WTC11 (cell line): ENCODE measurements around the gene PSKH1. TPM values are rescaled to one million over a fixed set of nuclear protein-coding genes. Genes with fewer than 3 reads are reported as not detected.

Experiments used
- ATAC-seq: fragments of 200-7000 bp; cut with Tn5 transposase; 2 replicates; pipeline ENCODE4 v1.10.0; 2021; ENCODE audit warnings: mild to moderate bottlenecking, moderate library complexity
- CTCF ChIA-PET: fragments of 300-600 bp; sonication (Branson Sonifier 250); formaldehyde crosslinking; loops from one replicate; lab custom pipeline; 2021; ENCODE audit warnings: antibody characterized with exemption; lab: Charles Lee
- POLR2A ChIA-PET: fragments of 350-600 bp; sonication (Branson Sonifier 250); formaldehyde crosslinking; loops from one replicate; lab custom pipeline; 2021; ENCODE audit warnings: antibody characterized with exemption; lab: Charles Lee
- DNase-seq: peaks from one replicate; pipeline ENCODE4 v3.0.0; 2021; ENCODE audit warnings: low spot score
- H3K27ac Mint-ChIP-seq: 2 replicates; pipeline ENCODE4 v1.8.0; 2021; ENCODE audit warnings: mixed read lengths
- H3K27me3 Mint-ChIP-seq: 2 replicates; pipeline ENCODE4 v1.8.0; 2021; ENCODE audit warnings: low read depth, mild to moderate bottlenecking, moderate library complexity, mixed read lengths
- H3K36me3 Mint-ChIP-seq: 2 replicates; pipeline ENCODE4 v1.8.0; 2021; ENCODE audit warnings: mixed read lengths
- H3K4me1 Mint-ChIP-seq: 2 replicates; pipeline ENCODE4 v1.8.0; 2022; ENCODE audit warnings: mixed read lengths
- H3K4me3 Mint-ChIP-seq: 2 replicates; pipeline ENCODE4 v1.8.0; 2021; ENCODE audit warnings: mild to moderate bottlenecking, moderate library complexity, mixed read lengths
- H3K9me3 Mint-ChIP-seq: 2 replicates; pipeline ENCODE4 v1.8.0; 2021; ENCODE audit warnings: mixed read lengths
- ATF1 ChIP-seq: sonication (generic); formaldehyde crosslinking; IDR thresholded peaks from 2 replicates; pipeline ENCODE4 v1.8.1; 2023; ENCODE audit warnings: mild to moderate bottlenecking, moderate library complexity, missing genetic modification reagents
- EMX1 ChIP-seq: fragments of 250-450 bp; sonication (Bioruptor Pico); IDR thresholded peaks from 2 replicates; pipeline ENCODE4 v1.8.0; 2021; ENCODE audit warnings: mild to moderate bottlenecking
- ETV6 ChIP-seq: sonication (generic); formaldehyde crosslinking; IDR thresholded peaks from 2 replicates; pipeline ENCODE4 v1.8.1; 2022; ENCODE audit warnings: mild to moderate bottlenecking, missing genetic modification reagents
- FOXJ3 ChIP-seq: sonication (generic); formaldehyde crosslinking; IDR thresholded peaks from 2 replicates; pipeline ENCODE4 v1.9.0; 2021; ENCODE audit warnings: missing genetic modification reagents, mild to moderate bottlenecking, borderline replicate concordance
- FOXP4 ChIP-seq: sonication (generic); formaldehyde crosslinking; IDR thresholded peaks from 2 replicates; pipeline ENCODE4 v1.8.0; 2022; ENCODE audit warnings: mild to moderate bottlenecking, missing genetic modification reagents
- IRF1 ChIP-seq: sonication (generic); formaldehyde crosslinking; IDR thresholded peaks from 2 replicates; pipeline ENCODE4 v1.8.0; 2023; ENCODE audit warnings: missing genetic modification reagents
- JAZF1 ChIP-seq: fragments of 250-450 bp; sonication (Bioruptor Pico); IDR thresholded peaks from 2 replicates; pipeline ENCODE4 v1.9.0; 2021; ENCODE audit warnings: moderate library complexity, mild to moderate bottlenecking, inconsistent platforms
- MAX ChIP-seq: sonication (generic); formaldehyde crosslinking; IDR thresholded peaks from 2 replicates; pipeline ENCODE4 v1.8.0; 2022; ENCODE audit warnings: mild to moderate bottlenecking, missing genetic modification reagents
- NR3C1 ChIP-seq: sonication (generic); formaldehyde crosslinking; conservative IDR thresholded peaks from 2 replicates; pipeline ENCODE4 v1.8.1; 2023; ENCODE audit warnings: low read depth, mild to moderate bottlenecking, missing genetic modification reagents
- PRDM15 ChIP-seq: sonication (generic); formaldehyde crosslinking; IDR thresholded peaks from 2 replicates; pipeline ENCODE4 v1.8.0; 2022; ENCODE audit warnings: missing genetic modification reagents
- RELA ChIP-seq: sonication (generic); formaldehyde crosslinking; IDR thresholded peaks from 2 replicates; pipeline ENCODE4 v1.8.1; 2022; ENCODE audit warnings: missing genetic modification reagents, mild to moderate bottlenecking, borderline replicate concordance
- RORB ChIP-seq: fragments of 250-450 bp; sonication (Bioruptor Pico); IDR thresholded peaks from 2 replicates; pipeline ENCODE4 v1.9.0; 2021; ENCODE audit warnings: mild to moderate bottlenecking
- SOX15 ChIP-seq: fragments of 250-450 bp; sonication (Bioruptor Pico); IDR thresholded peaks from 2 replicates; pipeline ENCODE4 v1.9.0; 2021; ENCODE audit warnings: mild to moderate bottlenecking
- TCF7 ChIP-seq: sonication (generic); formaldehyde crosslinking; IDR thresholded peaks from 2 replicates; pipeline ENCODE4 v1.8.0; 2022; ENCODE audit warnings: mild to moderate bottlenecking, low read depth, missing genetic modification reagents, moderate library complexity
- ZNF219 ChIP-seq: sonication (generic); formaldehyde crosslinking; IDR thresholded peaks from 2 replicates; pipeline ENCODE4 v1.8.0; 2023; ENCODE audit warnings: missing genetic modification reagents, mild to moderate bottlenecking, borderline replicate concordance
- ZNF396 ChIP-seq: fragments of 250-450 bp; sonication (Bioruptor Pico); IDR thresholded peaks from 2 replicates; pipeline ENCODE4 v1.8.0; 2021; ENCODE audit warnings: mild to moderate bottlenecking, moderate library complexity, borderline replicate concordance
- ZNF416 ChIP-seq: fragments of 250-450 bp; sonication (Bioruptor Pico); IDR thresholded peaks from 2 replicates; pipeline ENCODE4 v1.9.0; 2021; ENCODE audit warnings: mild to moderate bottlenecking, inconsistent platforms
- ZNF423 ChIP-seq: fragments of 250-450 bp; sonication (Bioruptor Pico); IDR thresholded peaks from 2 replicates; pipeline ENCODE4 v2.1.2; 2022; ENCODE audit warnings: mild to moderate bottlenecking, moderate library complexity
- ZNF425 ChIP-seq: fragments of 250-450 bp; sonication (Bioruptor Pico); conservative IDR thresholded peaks from 2 replicates; pipeline ENCODE4 v1.9.0; 2021; ENCODE audit warnings: mild to moderate bottlenecking
- ZSCAN18 ChIP-seq: fragments of 250-450 bp; sonication (Bioruptor Pico); IDR thresholded peaks from 2 replicates; pipeline ENCODE4 v2.1.2; 2022; ENCODE audit warnings: mild to moderate bottlenecking, moderate library complexity
- total RNA-seq: library from RNA; stranded (reverse); gene quantifications from 3 replicates; pipeline ENCODE4 v1.2.3, GENCODE V29; 2021

Gene PSKH1
- total RNA-seq, 1 experiment from 2014 or later, result 32.6 TPM

- no peak for TF ChIP-seq ZNF396 (CRISPR knock-in tag)
- TF ChIP-seq FOXJ3 (CRISPR knock-in tag), result no peak
- no peak for TF ChIP-seq ZNF416 (CRISPR knock-in tag)
- no peak for TF ChIP-seq SOX15 (CRISPR knock-in tag)
- no peak for TF ChIP-seq RELA (CRISPR knock-in tag)
- no peak for TF ChIP-seq FOXP4 (CRISPR knock-in tag)
- TF ChIP-seq MAX (CRISPR knock-in tag), result no peak
- no peak for TF ChIP-seq ZNF425 (CRISPR knock-in tag)
- TF ChIP-seq ETV6 (CRISPR knock-in tag), result no peak
- no peak for TF ChIP-seq ZNF219 (CRISPR knock-in tag)
- no peak for TF ChIP-seq RORB
- TF ChIP-seq, all 79 proteins: peak for 0
Measured at GRCh38 chr16:67961551-67961957, 68.5 kb downstream of the PSKH1 start (continued).

- TF ChIP-seq ZNF423, result no peak
- no peak for TF ChIP-seq JAZF1
- no peak for TF ChIP-seq EMX1 (CRISPR knock-in tag)
- no peak for TF ChIP-seq ZNF219 (CRISPR knock-in tag)
- no peak for TF ChIP-seq TCF7 (CRISPR knock-in tag)
- TF ChIP-seq ZSCAN18 (CRISPR knock-in tag), result no peak
- TF ChIP-seq IRF1 (CRISPR knock-in tag), result no peak
- no peak for TF ChIP-seq PRDM15
- TF ChIP-seq NR3C1 (CRISPR knock-in tag), result no peak
- TF ChIP-seq ATF1 (CRISPR knock-in tag), result no peak
- ChIA-PET POLR2A (no interaction called here), CTCF (interaction anchor here (0.6 to 1.3 kb wide), 2 partner anchors 11 to 79 kb away, joined by 3 to 4 read pairs; no protein-coding TSS in a partner anchor)
- H3K27ac Mint-ChIP-seq, result no peak overlapping the region; the same call in 1 of the 2 replicates
- H3K36me3 Mint-ChIP-seq, result peaks cover 52% of the 10 kb centered on the region
- ATAC-seq (no peak), DNase-seq (no peak)
- H3K4me3 Mint-ChIP-seq, result no peak overlapping the region
- no peaks in the 10 kb centered on the region for H3K9me3 Mint-ChIP-seq
- peaks cover 31% of the 10 kb centered on the region for H3K4me1 Mint-ChIP-seq
- H3K27me3 Mint-ChIP-seq, result no peaks in the 10 kb centered on the region
Measured at GRCh38 chr16:67962135-67962534, 69.1 kb downstream of the PSKH1 start.
